Fibroblast of skin of abdomen (primary cell): Measurements from ENCODE around the gene BCL7A.
"Not testable (repeated sequence)": the region's sequence is repeated elsewhere in the genome, so short reads cannot be mapped to it uniquely, and the experiment has no call there.

Experiments
- DNase-seq: peaks from one replicate; pipeline ENCODE4 v3.0.0-alpha.2; 2013

Gene BCL7A

GRCh38 chr12:122056406-122056805 is 34.7 kb downstream of the BCL7A start:
- DNase-seq = not testable (repeated sequence)

GRCh38 chr12:122057007-122057735 is 35.5 kb downstream of the BCL7A start:
- DNase-seq = no peak

- no peak for DNase-seq
Measured at GRCh38 chr12:122057769-122058168, 36.1 kb downstream of the BCL7A start.

- DNase-seq = no peak
Measured at GRCh38 chr12:122058549-122059149, 37.0 kb downstream of the BCL7A start.

GRCh38 chr12:122059203-122059960 is 37.7 kb downstream of the BCL7A start:
- no peak for DNase-seq

GRCh38 chr12:122060081-122060501 is 38.4 kb downstream of the BCL7A start:
- DNase-seq = no peak

- DNase-seq = no peak
Measured at GRCh38 chr12:122061253-122061652, 39.6 kb downstream of the BCL7A start.

- peak; percentile 69 for DNase-seq
Measured at GRCh38 chr12:122062832-122063693, 41.4 kb downstream of the BCL7A start.

- DNase-seq = no peak
Measured at GRCh38 chr12:122063694-122064024, 42.0 kb downstream of the BCL7A start.

- peak; percentile 97 for DNase-seq
Measured at GRCh38 chr12:122064025-122064777, 42.5 kb downstream of the BCL7A start.

GRCh38 chr12:122064780-122065588 is 43.3 kb downstream of the BCL7A start:
- peak; percentile 90 for DNase-seq

GRCh38 chr12:122067548-122067947 is 45.9 kb downstream of the BCL7A start:
- DNase-seq = no peak

GRCh38 chr12:122067966-122068365 is 46.3 kb downstream of the BCL7A start:
- no peak for DNase-seq

GRCh38 chr12:122072031-122072970 is 50.6 kb downstream of the BCL7A start:
- peak; percentile 94 for DNase-seq

- DNase-seq = no peak
Measured at GRCh38 chr12:122073815-122074214, 52.1 kb downstream of the BCL7A start.

GRCh38 chr12:122076743-122077495 is 55.2 kb downstream of the BCL7A start:
- no peak for DNase-seq

- peak; percentile 93 for DNase-seq
Measured at GRCh38 chr12:122078141-122079032, 56.7 kb downstream of the BCL7A start, which contains the start of gene MLXIP. TSS of gene MLXIP (plus strand) at chr12:122078756. CDS start at chr12:122078854, 98 bp downstream.

GRCh38 chr12:122079033-122079531 is 57.4 kb downstream of the BCL7A start:
- DNase-seq = no peak
